A673 (cell line): Measurements from ENCODE around the gene PRPF6. TPM values are rescaled to one million over a fixed set of nuclear protein-coding genes. Genes with fewer than 3 reads are reported as not detected.

ENCODE experiments used
- Bru-seq: library from RNA; stranded (reverse); fragments of 400-500 nt; gene quantifications from one replicate; lab custom pipeline; 2021; lab: Mats Ljungman, UMichigan
- BruChase-seq, 2 experiments: library from RNA; stranded (reverse); fragments of 400-500 nt; gene quantifications; one replicate each; lab custom pipeline; 2021; lab: Mats Ljungman, UMichigan
- BruUV-seq: library from RNA; stranded (reverse); fragments of 400-500 nt; replicated peaks from 2 replicates; lab custom pipeline; 2021; lab: Mats Ljungman, UMichigan
- CTCF ChIA-PET: fragments of 300-600 bp; sonication (Branson Sonifier 250); formaldehyde crosslinking; loops from one replicate; lab custom pipeline; 2022; ENCODE audit warnings: antibody characterized with exemption; lab: Charles Lee
- POLR2A ChIA-PET: fragments of 300-600 bp; sonication (Branson Sonifier 250); formaldehyde crosslinking; loops from one replicate; lab custom pipeline; 2022; ENCODE audit warnings: antibody characterized with exemption; ENCODE audit not compliant: low non-redundant PET; lab: Charles Lee
- DNase-seq: peaks from one replicate; pipeline ENCODE4 v3.0.0-alpha.2; 2015; ENCODE audit warnings: low spot score
- H3K27ac ChIP-seq: fragments of 200-600 bp; sonication (generic); 2 replicates; pipeline ENCODE4 v1.5.1; 2016; ENCODE audit warnings: mixed run types, low read depth, mild to moderate bottlenecking, mixed read lengths, antibody characterized with exemption, low read length; ENCODE audit not compliant: poor library complexity, severe bottlenecking
- H3K27me3 ChIP-seq: fragments of 200-600 bp; sonication (generic); replicated peaks from 2 replicates; pipeline ENCODE4 v1.6.1; 2017; ENCODE audit warnings: mixed run types, low read depth, mild to moderate bottlenecking, mixed read lengths, antibody characterized with exemption, low read length; ENCODE audit not compliant: insufficient read depth, poor library complexity
- H3K36me3 ChIP-seq: fragments of 200-600 bp; sonication (generic); 2 replicates; pipeline ENCODE4 v1.6.1; 2016; ENCODE audit warnings: mixed run types, mild to moderate bottlenecking, mixed read lengths, antibody characterized with exemption, low read length; ENCODE audit not compliant: insufficient read depth, poor library complexity, severe bottlenecking
- H3K4me1 ChIP-seq: fragments of 200-600 bp; sonication (generic); 2 replicates; pipeline ENCODE4 v1.6.1; 2017; ENCODE audit warnings: mixed run types, mild to moderate bottlenecking, mixed read lengths, antibody characterized with exemption, low read length; ENCODE audit not compliant: insufficient read depth, poor library complexity, severe bottlenecking
- H3K4me3 ChIP-seq: fragments of 200-600 bp; sonication (generic); 2 replicates; pipeline ENCODE4 v1.5.1; 2016; ENCODE audit warnings: low read depth, mixed run types, mild to moderate bottlenecking, mixed read lengths, low read length; ENCODE audit not compliant: poor library complexity, severe bottlenecking
- H3K9me3 ChIP-seq: fragments of 200-600 bp; sonication (generic); 2 replicates; pipeline ENCODE4 v1.6.1; 2016; ENCODE audit warnings: mixed run types, low read depth, mild to moderate bottlenecking, mixed read lengths, antibody characterized with exemption, low read length; ENCODE audit not compliant: poor library complexity, severe bottlenecking
- EZH2 ChIP-seq: fragments of 200-600 bp; sonication (generic); IDR thresholded peaks from 2 replicates; pipeline ENCODE4 v1.6.1; 2017; ENCODE audit warnings: borderline replicate concordance, low read depth, mild to moderate bottlenecking, mixed read lengths, antibody characterized with exemption, low read length; ENCODE audit not compliant: poor library complexity, severe bottlenecking
- intact Hi-C: fragments of 100-400 bp; cut with micrococcal nuclease; formaldehyde crosslinking; loops from one replicate; pipeline ENCODE4 v1.10.0; 2022; ENCODE audit not compliant: unreplicated experiment
- long read RNA-seq: library from polyadenylated mRNA; stranded (forward); transcript quantifications from one replicate; pipeline ENCODE4 v2.0.0, GENCODE V29; 2022
- total RNA-seq: library from RNA; stranded (reverse); gene quantifications from 2 replicates; pipeline ENCODE4 v1.2.3, GENCODE V29; 2021
- TF ChIP-seq, protein P1 (sequence below): fragments of 300-800, 200-600 bp; sonication (generic); conservative IDR thresholded peaks from 2 replicates; pipeline ENCODE4 v1.5.1; 2017; ENCODE audit warnings: low read depth, mild to moderate bottlenecking, antibody characterized with exemption, low read length, moderate library complexity, mixed read lengths

PRPF6 gene, protein sequence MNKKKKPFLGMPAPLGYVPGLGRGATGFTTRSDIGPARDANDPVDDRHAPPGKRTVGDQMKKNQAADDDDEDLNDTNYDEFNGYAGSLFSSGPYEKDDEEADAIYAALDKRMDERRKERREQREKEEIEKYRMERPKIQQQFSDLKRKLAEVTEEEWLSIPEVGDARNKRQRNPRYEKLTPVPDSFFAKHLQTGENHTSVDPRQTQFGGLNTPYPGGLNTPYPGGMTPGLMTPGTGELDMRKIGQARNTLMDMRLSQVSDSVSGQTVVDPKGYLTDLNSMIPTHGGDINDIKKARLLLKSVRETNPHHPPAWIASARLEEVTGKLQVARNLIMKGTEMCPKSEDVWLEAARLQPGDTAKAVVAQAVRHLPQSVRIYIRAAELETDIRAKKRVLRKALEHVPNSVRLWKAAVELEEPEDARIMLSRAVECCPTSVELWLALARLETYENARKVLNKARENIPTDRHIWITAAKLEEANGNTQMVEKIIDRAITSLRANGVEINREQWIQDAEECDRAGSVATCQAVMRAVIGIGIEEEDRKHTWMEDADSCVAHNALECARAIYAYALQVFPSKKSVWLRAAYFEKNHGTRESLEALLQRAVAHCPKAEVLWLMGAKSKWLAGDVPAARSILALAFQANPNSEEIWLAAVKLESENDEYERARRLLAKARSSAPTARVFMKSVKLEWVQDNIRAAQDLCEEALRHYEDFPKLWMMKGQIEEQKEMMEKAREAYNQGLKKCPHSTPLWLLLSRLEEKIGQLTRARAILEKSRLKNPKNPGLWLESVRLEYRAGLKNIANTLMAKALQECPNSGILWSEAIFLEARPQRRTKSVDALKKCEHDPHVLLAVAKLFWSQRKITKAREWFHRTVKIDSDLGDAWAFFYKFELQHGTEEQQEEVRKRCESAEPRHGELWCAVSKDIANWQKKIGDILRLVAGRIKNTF
- total RNA-seq (86.3 and 93.2 TPM in 2 replicates), Bru-seq, nascent RNA (percentile 64 among the genes with signal in this experiment), BruChase-seq, experiment 1, labeled RNA remaining after a 2-hour chase (percentile 67 among the genes with signal in this experiment), BruChase-seq, experiment 2, labeled RNA remaining after a 6-hour chase (percentile 80 among the genes with signal in this experiment)
- long read RNA-seq, transcript PRPF6-201 (21 exons, 3,044 nt), result major isoform, 397 of 509 reads
- long read RNA-seq, partial matches to known transcripts, result 62 of 509 reads
- long read RNA-seq, other reads (novel, unspliced or antisense), result 50 of 509 reads

DNA sequence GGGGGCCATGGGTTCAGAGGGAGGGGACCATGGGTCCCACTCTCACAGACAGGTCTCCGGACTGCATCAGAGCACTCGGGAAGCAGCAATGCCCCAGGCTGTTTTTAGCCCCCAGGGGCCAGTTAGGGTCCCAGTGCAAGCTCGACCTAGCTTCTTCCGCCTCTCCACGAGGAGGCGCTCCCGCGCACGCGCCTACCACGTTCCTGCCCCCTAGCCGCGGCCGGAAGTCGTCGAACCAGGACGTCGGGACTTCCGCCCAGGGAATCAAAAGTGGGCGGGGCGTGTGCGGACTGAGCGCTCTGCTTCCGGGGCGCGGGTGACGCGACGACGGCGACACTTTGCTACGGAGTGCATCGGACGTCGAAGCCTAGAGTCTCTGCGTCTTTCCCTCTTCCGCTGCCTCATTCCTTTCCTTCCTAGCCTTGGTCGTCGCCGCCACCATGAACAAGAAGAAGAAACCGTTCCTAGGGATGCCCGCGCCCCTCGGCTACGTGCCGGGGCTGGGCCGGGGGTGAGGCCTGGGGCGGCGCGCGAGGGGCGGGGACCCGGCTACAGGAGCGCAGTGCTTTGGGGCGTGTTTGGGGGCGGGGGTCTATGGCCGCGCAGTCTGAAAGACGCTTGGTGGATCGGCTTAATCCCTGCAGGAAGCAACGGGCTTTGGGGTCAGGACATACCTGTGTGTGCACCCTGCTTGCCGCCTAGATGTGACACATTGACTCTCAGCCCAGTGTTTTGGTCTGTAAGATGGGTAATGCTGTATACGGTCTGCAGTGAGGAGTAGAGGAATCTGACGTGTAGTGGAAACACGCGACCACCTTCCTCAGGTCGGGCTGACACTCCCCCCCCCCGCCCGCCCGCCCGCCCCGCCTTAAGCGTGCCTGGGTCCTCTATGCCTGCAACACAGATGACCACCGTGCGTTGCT lies at the start of gene PRPF6:
PRPF6 (plus strand) TSS at position 327 of the 923 bp plus-strand sequence; CDS start at position 441, 114 bp downstream.
- POLR2A ChIA-PET, result interaction anchor here (0.6 kb wide), 2 partner anchors 11 to 16 kb away, joined by 4 to 7 read pairs; no protein-coding TSS in a partner anchor
- no TSS peak for BruUV-seq
- Histone ChIP-seq H3K9me3 (no peaks in the 10 kb centered on the region), H3K36me3 (peaks cover 24% of the 10 kb centered on the region), H3K4me1 (peaks cover 23% of the 10 kb centered on the region), H3K27me3 (no peaks in the 10 kb centered on the region), H3K4me3 (peak within 1 kb of the TSS; percentile 100), H3K27ac (peak within 1 kb of the TSS; percentile 94)
- CTCF ChIA-PET, result interaction anchor here (0.5 to 1.0 kb wide), 8 partner anchors 10 to 1354 kb away, joined by 3 to 9 read pairs (median 3); no protein-coding TSS in a partner anchor
- no peak for TF ChIP-seq EZH2
- TF ChIP-seq, protein P1, sequence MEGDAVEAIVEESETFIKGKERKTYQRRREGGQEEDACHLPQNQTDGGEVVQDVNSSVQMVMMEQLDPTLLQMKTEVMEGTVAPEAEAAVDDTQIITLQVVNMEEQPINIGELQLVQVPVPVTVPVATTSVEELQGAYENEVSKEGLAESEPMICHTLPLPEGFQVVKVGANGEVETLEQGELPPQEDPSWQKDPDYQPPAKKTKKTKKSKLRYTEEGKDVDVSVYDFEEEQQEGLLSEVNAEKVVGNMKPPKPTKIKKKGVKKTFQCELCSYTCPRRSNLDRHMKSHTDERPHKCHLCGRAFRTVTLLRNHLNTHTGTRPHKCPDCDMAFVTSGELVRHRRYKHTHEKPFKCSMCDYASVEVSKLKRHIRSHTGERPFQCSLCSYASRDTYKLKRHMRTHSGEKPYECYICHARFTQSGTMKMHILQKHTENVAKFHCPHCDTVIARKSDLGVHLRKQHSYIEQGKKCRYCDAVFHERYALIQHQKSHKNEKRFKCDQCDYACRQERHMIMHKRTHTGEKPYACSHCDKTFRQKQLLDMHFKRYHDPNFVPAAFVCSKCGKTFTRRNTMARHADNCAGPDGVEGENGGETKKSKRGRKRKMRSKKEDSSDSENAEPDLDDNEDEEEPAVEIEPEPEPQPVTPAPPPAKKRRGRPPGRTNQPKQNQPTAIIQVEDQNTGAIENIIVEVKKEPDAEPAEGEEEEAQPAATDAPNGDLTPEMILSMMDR, result peak; percentile 95
- intact Hi-C loops, result no loop called here
- peak; percentile 99 for DNase-seq

DNA sequence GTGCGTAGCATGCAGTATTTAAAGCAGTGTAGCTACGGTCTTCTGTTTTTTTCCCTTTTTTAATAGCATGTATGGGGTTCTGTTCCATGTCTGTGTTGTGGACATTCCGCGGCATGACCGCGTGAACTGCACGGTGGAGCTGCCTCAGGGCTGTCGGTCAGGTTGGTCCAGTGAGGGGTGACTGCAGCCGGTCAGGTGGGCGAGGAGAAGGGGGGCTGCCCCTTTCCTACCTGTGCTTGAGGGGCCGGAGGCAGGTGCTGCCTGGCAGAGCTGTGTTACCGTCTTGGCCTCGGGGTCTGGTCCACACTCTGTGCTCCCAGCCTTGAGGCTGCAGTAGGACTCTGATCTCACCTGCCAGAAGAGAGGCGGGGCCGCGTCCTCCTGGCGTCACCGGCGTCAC lies 49.2 kb upstream of the PRPF6 start:
- ChIA-PET POLR2A (no interaction called here), CTCF (no interaction called here)
- DNase-seq, result no peak
- TSS peak; percentile 5 for BruUV-seq
- Histone ChIP-seq H3K36me3 (peaks cover 41% of the 10 kb centered on the region), H3K27me3 (no peaks in the 10 kb centered on the region), H3K9me3 (no peaks in the 10 kb centered on the region), H3K27ac (no peak overlapping the region), H3K4me1 (no peaks in the 10 kb centered on the region), H3K4me3 (no peak overlapping the region)
- no peak for TF ChIP-seq EZH2
- TF ChIP-seq, protein P1, result no peak
- intact Hi-C loops, result no loop called here
